Measurements from ENCODE around the gene MDGA2. TPM values are rescaled to one million over a fixed set of nuclear protein-coding genes. Genes with fewer than 3 reads are reported as not detected.
"Not testable (repeated sequence)": the region's sequence is repeated elsewhere in the genome, so short reads cannot be mapped to it uniquely, and the experiment has no call there.

MDGA2 gene
- total and polyA plus RNA-seq, 2 of the 13 experiments (the other 11 are each of a cell fraction or from before 2014, with no cell fraction given): not detected

- TF ChIP-seq PHF8 (CRISPR knock-in tag; IDR thresholded peaks at IDR 0.05) (no peak), SMAD1 (CRISPR knock-in tag; IDR thresholded peaks at IDR 0.05; ENCODE audit: borderline replicate concordance, low read depth) (no peak), BRD4 (CRISPR knock-in tag; IDR thresholded peaks at IDR 0.05) (no peak), ZNF782 (CRISPR knock-in tag; IDR thresholded peaks at IDR 0.05; ENCODE audit: borderline replicate concordance) (no peak), ZNF468 (CRISPR knock-in tag; IDR thresholded peaks at IDR 0.05) (no peak), ZNF546 (CRISPR knock-in tag; conservative IDR thresholded peaks at IDR 0.05) (no peak)
These were observed 754.9 kb downstream of the MDGA2 start (continued) for GRCh38 chr14:46920542-46920941.

- BruUV-seq (replicated peaks); POLR2A ChIA-PET; H3K9me3 ChIP-seq (ENCODE audit: low read length); H3K79me2 ChIP-seq (ENCODE audit: insufficient read depth, low read length); H3K9ac ChIP-seq (ENCODE audit: insufficient read depth, low read depth, low read length); H3K4me1 ChIP-seq (ENCODE audit: insufficient read depth, low read length); DNase-seq (ENCODE audit: low spot score); in situ Hi-C loops (cut with HindIII; ENCODE audit: extremely low pct_ligation_motif_present, low pct_unique_long_range_greater_than_20kb); CTCF ChIA-PET (ENCODE audit: low intra/inter-chr PET ratio, low total read pairs); H3K4me3 ChIP-seq (replicated peaks in 1 of 3; ENCODE audit: insufficient read depth in 1 of 3, low read depth in 2 of 3, low read length in 3 of 3); H3K27ac ChIP-seq (ENCODE audit: extremely low read length, insufficient read depth, low read length); H3K4me2 ChIP-seq (ENCODE audit: low read depth, low read length); ATAC-seq; H3K36me3 ChIP-seq (replicated peaks in 1 of 2; ENCODE audit: control insufficient read depth in 1 of 2, insufficient read depth in 2 of 2, low read length in 2 of 2); H4K20me1 ChIP-seq (ENCODE audit: insufficient read depth, low read length); H3K27me3 ChIP-seq (ENCODE audit: control insufficient read depth in 1 of 2, insufficient read depth in 2 of 2, low read length in 2 of 2); FAIRE-seq; H2AFZ ChIP-seq (ENCODE audit: low read length); intact Hi-C loops (cut with micrococcal nuclease; ENCODE audit: unreplicated experiment): not testable (repeated sequence)
- WGBS (ENCODE audit: low lambda C conversion rate): 5% methylated on average over 3 of the region's 4 CpGs
These were observed 759.9 kb downstream of the MDGA2 start for GRCh38 chr14:46915539-46915938.

- 0 out of 2 replicates have a peak, but pooled peaks cover 5% of the 10 kb centered on the region for H3K9me3 ChIP-seq (ENCODE audit: low read length)
- in situ Hi-C loops (cut with HindIII; ENCODE audit: extremely low pct_ligation_motif_present, low pct_unique_long_range_greater_than_20kb) (no loop called here), intact Hi-C loops (cut with micrococcal nuclease; ENCODE audit: unreplicated experiment) (no loop called here)
- 27% methylated on average over 6 of the region's 6 CpGs for WGBS (ENCODE audit: low lambda C conversion rate)
- H2AFZ ChIP-seq (ENCODE audit: low read length): no peak overlapping the region
- no peak overlapping the region for H3K4me3 ChIP-seq (replicated peaks in 1 of 3; ENCODE audit: insufficient read depth in 1 of 3, low read depth in 2 of 3, low read length in 3 of 3)
- H4K20me1 ChIP-seq (ENCODE audit: insufficient read depth, low read length): no peaks in the 10 kb centered on the region
- no peaks in the 10 kb centered on the region for H3K36me3 ChIP-seq (replicated peaks in 1 of 2; ENCODE audit: control insufficient read depth in 1 of 2, insufficient read depth in 2 of 2, low read length in 2 of 2)
- FAIRE-seq (no peak), ATAC-seq (no peak), DNase-seq (ENCODE audit: low spot score) (no peak)
- no peak overlapping the region for H3K4me2 ChIP-seq (ENCODE audit: low read depth, low read length)
- no peaks in the 10 kb centered on the region for H3K79me2 ChIP-seq (ENCODE audit: insufficient read depth, low read length)
- no peak overlapping the region for H3K27ac ChIP-seq (ENCODE audit: extremely low read length, insufficient read depth, low read length)
- ChIA-PET CTCF (ENCODE audit: low intra/inter-chr PET ratio, low total read pairs) (no interaction called here), POLR2A (no interaction called here)
- H3K27me3 ChIP-seq (ENCODE audit: control insufficient read depth in 1 of 2, insufficient read depth in 2 of 2, low read length in 2 of 2): no peaks in the 10 kb centered on the region; a peak in 1 of 5 replicates
- H3K4me1 ChIP-seq (ENCODE audit: insufficient read depth, low read length): no peaks in the 10 kb centered on the region
- TF ChIP-seq ELF1 (CRISPR knock-in tag; IDR thresholded peaks at IDR 0.05) (no peak), FOXO1 (CRISPR knock-in tag; IDR thresholded peaks at IDR 0.05) (no peak), ZFP62 (CRISPR knock-in tag; IDR thresholded peaks at IDR 0.05) (no peak), KLF12 (CRISPR knock-in tag; IDR thresholded peaks at IDR 0.05; ENCODE audit: borderline replicate concordance) (no peak), PCBP1 (IDR thresholded peaks at IDR 0.05; ENCODE audit: borderline replicate concordance, low read depth, low read length) (no peak)
- TF ChIP-seq, protein P1, sequence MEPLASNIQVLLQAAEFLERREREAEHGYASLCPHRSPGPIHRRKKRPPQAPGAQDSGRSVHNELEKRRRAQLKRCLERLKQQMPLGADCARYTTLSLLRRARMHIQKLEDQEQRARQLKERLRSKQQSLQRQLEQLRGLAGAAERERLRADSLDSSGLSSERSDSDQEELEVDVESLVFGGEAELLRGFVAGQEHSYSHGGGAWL (CRISPR knock-in tag; IDR thresholded peaks at IDR 0.05): no peak
- TF ChIP-seq, protein P2, sequence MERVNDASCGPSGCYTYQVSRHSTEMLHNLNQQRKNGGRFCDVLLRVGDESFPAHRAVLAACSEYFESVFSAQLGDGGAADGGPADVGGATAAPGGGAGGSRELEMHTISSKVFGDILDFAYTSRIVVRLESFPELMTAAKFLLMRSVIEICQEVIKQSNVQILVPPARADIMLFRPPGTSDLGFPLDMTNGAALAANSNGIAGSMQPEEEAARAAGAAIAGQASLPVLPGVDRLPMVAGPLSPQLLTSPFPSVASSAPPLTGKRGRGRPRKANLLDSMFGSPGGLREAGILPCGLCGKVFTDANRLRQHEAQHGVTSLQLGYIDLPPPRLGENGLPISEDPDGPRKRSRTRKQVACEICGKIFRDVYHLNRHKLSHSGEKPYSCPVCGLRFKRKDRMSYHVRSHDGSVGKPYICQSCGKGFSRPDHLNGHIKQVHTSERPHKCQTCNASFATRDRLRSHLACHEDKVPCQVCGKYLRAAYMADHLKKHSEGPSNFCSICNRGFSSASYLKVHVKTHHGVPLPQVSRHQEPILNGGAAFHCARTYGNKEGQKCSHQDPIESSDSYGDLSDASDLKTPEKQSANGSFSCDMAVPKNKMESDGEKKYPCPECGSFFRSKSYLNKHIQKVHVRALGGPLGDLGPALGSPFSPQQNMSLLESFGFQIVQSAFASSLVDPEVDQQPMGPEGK (CRISPR knock-in tag; IDR thresholded peaks at IDR 0.05): no peak
- no peak overlapping the region for H3K9ac ChIP-seq (ENCODE audit: insufficient read depth, low read depth, low read length)
- BruUV-seq (replicated peaks): no TSS peak
These were observed 772.6 kb downstream of the MDGA2 start for GRCh38 chr14:46902837-46903236.

All from HepG2 (cell line).